ENCODE data around the gene ENAH.

DNA sequence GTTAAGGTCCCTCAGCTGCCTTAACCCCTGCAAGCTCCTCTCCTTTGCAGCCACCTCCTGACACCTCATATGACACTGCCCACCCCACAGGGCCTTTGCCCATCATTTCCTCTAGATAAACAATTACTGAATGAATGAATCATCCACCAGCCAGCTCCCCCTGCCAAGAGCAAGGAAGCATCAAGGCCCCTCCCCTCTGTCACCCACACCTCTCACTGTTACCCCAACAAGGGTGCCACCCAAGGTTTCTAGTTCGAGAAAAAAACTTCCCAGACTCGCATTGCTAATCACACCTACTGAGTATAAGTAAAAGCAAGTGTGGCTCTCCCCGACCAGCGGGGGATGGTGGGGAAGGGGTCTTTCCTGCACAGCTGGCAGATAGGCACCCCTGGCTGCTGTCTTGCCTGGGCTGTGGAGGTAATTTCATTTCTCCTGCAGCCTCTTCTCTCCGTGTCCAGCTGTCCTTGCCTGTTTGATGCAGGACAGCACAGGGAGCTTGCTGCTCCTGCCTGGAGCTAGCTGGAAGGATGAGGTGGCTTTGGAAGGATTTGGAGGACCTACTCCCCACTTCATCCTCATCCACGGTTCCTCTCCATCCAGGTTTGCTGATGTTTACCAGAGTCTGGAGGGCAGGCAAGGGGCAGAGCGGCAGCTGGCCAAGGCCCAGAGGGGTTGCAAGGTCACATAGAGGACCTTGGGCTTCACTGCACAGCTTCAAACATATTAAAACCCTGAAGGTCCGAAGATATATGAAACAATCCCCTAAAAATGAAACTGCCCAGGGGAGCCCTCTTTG lies 192.0 kb downstream of the ENAH start:
- TF ChIP-seq, protein P1, sequence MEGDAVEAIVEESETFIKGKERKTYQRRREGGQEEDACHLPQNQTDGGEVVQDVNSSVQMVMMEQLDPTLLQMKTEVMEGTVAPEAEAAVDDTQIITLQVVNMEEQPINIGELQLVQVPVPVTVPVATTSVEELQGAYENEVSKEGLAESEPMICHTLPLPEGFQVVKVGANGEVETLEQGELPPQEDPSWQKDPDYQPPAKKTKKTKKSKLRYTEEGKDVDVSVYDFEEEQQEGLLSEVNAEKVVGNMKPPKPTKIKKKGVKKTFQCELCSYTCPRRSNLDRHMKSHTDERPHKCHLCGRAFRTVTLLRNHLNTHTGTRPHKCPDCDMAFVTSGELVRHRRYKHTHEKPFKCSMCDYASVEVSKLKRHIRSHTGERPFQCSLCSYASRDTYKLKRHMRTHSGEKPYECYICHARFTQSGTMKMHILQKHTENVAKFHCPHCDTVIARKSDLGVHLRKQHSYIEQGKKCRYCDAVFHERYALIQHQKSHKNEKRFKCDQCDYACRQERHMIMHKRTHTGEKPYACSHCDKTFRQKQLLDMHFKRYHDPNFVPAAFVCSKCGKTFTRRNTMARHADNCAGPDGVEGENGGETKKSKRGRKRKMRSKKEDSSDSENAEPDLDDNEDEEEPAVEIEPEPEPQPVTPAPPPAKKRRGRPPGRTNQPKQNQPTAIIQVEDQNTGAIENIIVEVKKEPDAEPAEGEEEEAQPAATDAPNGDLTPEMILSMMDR (IDR thresholded peaks at IDR 0.05) = no peak
- no peak for TF ChIP-seq EP300 (IDR thresholded peaks at IDR 0.05)
